GM12878 (cell line): ENCODE data around the gene RPS6KA4. TPM values are rescaled to one million over a fixed set of nuclear protein-coding genes. Genes with fewer than 3 reads are reported as not detected.

Experiments
- ASH2L ChIP-seq: fragments of 300-600, 200-600 bp; sonication (generic); IDR thresholded peaks from 2 replicates; pipeline ENCODE4 v1.6.1; 2017; ENCODE audit warnings: low read depth, mild to moderate bottlenecking, borderline replicate concordance
- ATF7 ChIP-seq: fragments of 450-650 bp; IDR thresholded peaks from 2 replicates; pipeline ENCODE4 v1.6.1; 2016; ENCODE audit warnings: low read depth, mild to moderate bottlenecking
- CBX5 ChIP-seq: sonication (generic); IDR thresholded peaks from 2 replicates; pipeline ENCODE4 v1.6.1; 2016; ENCODE audit warnings: low read depth, moderate library complexity, mild to moderate bottlenecking, inconsistent platforms
- CEBPZ ChIP-seq: fragments of 150-350 bp; IDR thresholded peaks from 2 replicates; pipeline ENCODE4 v1.6.1; 2016; ENCODE audit warnings: low read depth, low read length
- HDAC2 ChIP-seq: fragments of 200-600 bp; sonication (generic); IDR thresholded peaks from 2 replicates; pipeline ENCODE4 v1.6.1; 2017
- HDAC6 ChIP-seq: fragments of 200-600 bp; sonication (generic); IDR thresholded peaks from one replicate; pipeline ENCODE4 v1.8.0; 2017; ENCODE audit warnings: antibody characterized with exemption; ENCODE audit not compliant: unreplicated experiment
- HSF1 ChIP-seq: fragments of 150-350 bp; IDR thresholded peaks from 2 replicates; pipeline ENCODE4 v1.6.1; 2014; ENCODE audit warnings: mild to moderate bottlenecking, low read depth, low read length
- IRF5 ChIP-seq: fragments of 450-650 bp; IDR thresholded peaks from 2 replicates; pipeline ENCODE4 v1.6.1; 2017; ENCODE audit warnings: borderline replicate concordance
- JUNB ChIP-seq: IDR thresholded peaks from 2 replicates; pipeline ENCODE4 v1.6.1; 2016; ENCODE audit warnings: antibody characterized with exemption, mild to moderate bottlenecking
- LARP7 ChIP-seq: fragments of 450-650 bp; IDR thresholded peaks from 2 replicates; pipeline ENCODE4 v1.6.1; 2017; ENCODE audit warnings: mild to moderate bottlenecking
- NFIC ChIP-seq: IDR thresholded peaks from 2 replicates; pipeline ENCODE4 v1.6.1; 2012; ENCODE audit warnings: low read depth, mild to moderate bottlenecking, inconsistent platforms, low read length, moderate library complexity
- NFXL1 ChIP-seq: fragments of 450-650 bp; IDR thresholded peaks from 2 replicates; pipeline ENCODE4 v1.6.1; 2017; ENCODE audit warnings: antibody characterized with exemption, mild to moderate bottlenecking, borderline replicate concordance
- NRF1 ChIP-seq: conservative IDR thresholded peaks from 2 replicates; pipeline ENCODE4 v1.6.1; 2011; ENCODE audit warnings: mild to moderate bottlenecking, low read depth, low read length, improper control_type of control experiment
- SMARCA5 ChIP-seq: fragments of 450-650 bp; IDR thresholded peaks from 2 replicates; pipeline ENCODE4 v1.6.1; 2017; ENCODE audit warnings: mild to moderate bottlenecking
- STAT3 ChIP-seq: IDR thresholded peaks from 2 replicates; pipeline ENCODE4 v1.6.1; 2011; ENCODE audit warnings: low read depth, low read length, improper control_type of control experiment
- SUZ12 ChIP-seq: fragments of 200-600 bp; sonication (generic); IDR thresholded peaks from one replicate; pipeline ENCODE4 v1.6.1; 2018; ENCODE audit warnings: antibody characterized with exemption, mild to moderate bottlenecking; ENCODE audit not compliant: unreplicated experiment
- TCF7 ChIP-seq: IDR thresholded peaks from 2 replicates; pipeline ENCODE4 v1.6.1; 2014; ENCODE audit warnings: antibody characterized with exemption, borderline replicate concordance
- USF2 ChIP-seq: IDR thresholded peaks from 2 replicates; pipeline ENCODE4 v1.6.1; 2011; ENCODE audit warnings: low read depth, low read length, improper control_type of control experiment, borderline replicate concordance
- YY1 ChIP-seq: IDR thresholded peaks from 2 replicates; pipeline ENCODE4 v1.6.1; 2011; ENCODE audit warnings: low read depth, mild to moderate bottlenecking, low read length
- ZNF592 ChIP-seq: fragments of 450-650 bp; IDR thresholded peaks from 2 replicates; pipeline ENCODE4 v1.6.1; 2017; ENCODE audit warnings: mild to moderate bottlenecking, moderate library complexity
- polyA plus RNA-seq, 11 experiments: library from polyadenylated mRNA; depleted of rRNA in 4 of 11; unstranded in 6 of 11; stranded (reverse) in 5 of 11; fragments of >200 nt; fragmentation: Nextera tagmentation in 4 of 11; fragmentation: Illumina TruSeq in 1 of 11; extraction: Ambion mirVana in 4 of 11; extraction: Trizol in 1 of 11; gene quantifications; 1 replicate in 1 of 11; 2 replicates in 10 of 11; pipeline versions ENCODE4 v1.2.1 to v1.2.3, GENCODE V29; 2011 to 2016; ENCODE audit warnings: inconsistent platforms in 2 of 11, missing spikeins in 2 of 11, low read depth in 1 of 11
- total RNA-seq, 4 experiments: library from RNA; depleted of rRNA in 3 of 4; stranded (reverse); fragments of >200 nt in 3 of 4; fragmentation: Illumina TruSeq in 1 of 4; extraction: Trizol in 1 of 4; gene quantifications; 2 replicates each; pipeline versions ENCODE4 v1.2.1 to v1.2.3, GENCODE V29; 2013 to 2021

The RPS6KA4 gene
- total and polyA plus RNA-seq, 10 of the 15 experiments (the other 5 are each of a cell fraction or from before 2014, with no cell fraction given): 0.34 to 32.6 (median 11.3) TPM

- TF ChIP-seq CEBPZ (no peak), LARP7 (peak; percentile 84), JUNB (no peak), ATF7 (peak; percentile 49), ZNF592 (no peak), USF2 (no peak), SUZ12 (no peak), HSF1 (no peak), TCF7 (no peak), STAT3 (no peak), NFXL1 (no peak), NFIC (no peak), SMARCA5 (peak; percentile 4), ASH2L (no peak), YY1 (peak; percentile 60), CBX5 (no peak), HDAC2 (no peak), NRF1 (peak; percentile 93), HDAC6 (no peak), IRF5 (no peak)
Measured at GRCh38 chr11:64317961-64318765, 40.8 kb upstream of the RPS6KA4 start, which contains the start of gene PRDX5 (continued).
